H1 (cell line): ENCODE measurements around the gene MAGEC3.

Experiments
- POLR2AphosphoS5 ChIP-seq: IDR thresholded peaks from 2 replicates; pipeline ENCODE4 v1.6.1; 2011; ENCODE audit warnings: low read depth, low read length
- TAF1 ChIP-seq: IDR thresholded peaks from 2 replicates; pipeline ENCODE4 v1.6.1; 2011; ENCODE audit warnings: mild to moderate bottlenecking, low read depth, low read length
- TF ChIP-seq, protein P1 (sequence below), 3 experiments: IDR thresholded peaks; 1 replicate in 2 of 3; 2 replicates in 1 of 3; pipeline versions ENCODE4 v1.5.1 to v1.6.1; 2011; ENCODE audit warnings: low read length in 3 of 3, mild to moderate bottlenecking in 3 of 3, inconsistent platforms in 2 of 3, low read depth in 1 of 3, moderate library complexity in 1 of 3; ENCODE audit not compliant: insufficient read depth in 1 of 3; ENCODE audit errors: control extremely low read depth in 1 of 3

- TF ChIP-seq TAF1 (no peak), POLR2AphosphoS5 (no peak)
- TF ChIP-seq, protein P1, sequence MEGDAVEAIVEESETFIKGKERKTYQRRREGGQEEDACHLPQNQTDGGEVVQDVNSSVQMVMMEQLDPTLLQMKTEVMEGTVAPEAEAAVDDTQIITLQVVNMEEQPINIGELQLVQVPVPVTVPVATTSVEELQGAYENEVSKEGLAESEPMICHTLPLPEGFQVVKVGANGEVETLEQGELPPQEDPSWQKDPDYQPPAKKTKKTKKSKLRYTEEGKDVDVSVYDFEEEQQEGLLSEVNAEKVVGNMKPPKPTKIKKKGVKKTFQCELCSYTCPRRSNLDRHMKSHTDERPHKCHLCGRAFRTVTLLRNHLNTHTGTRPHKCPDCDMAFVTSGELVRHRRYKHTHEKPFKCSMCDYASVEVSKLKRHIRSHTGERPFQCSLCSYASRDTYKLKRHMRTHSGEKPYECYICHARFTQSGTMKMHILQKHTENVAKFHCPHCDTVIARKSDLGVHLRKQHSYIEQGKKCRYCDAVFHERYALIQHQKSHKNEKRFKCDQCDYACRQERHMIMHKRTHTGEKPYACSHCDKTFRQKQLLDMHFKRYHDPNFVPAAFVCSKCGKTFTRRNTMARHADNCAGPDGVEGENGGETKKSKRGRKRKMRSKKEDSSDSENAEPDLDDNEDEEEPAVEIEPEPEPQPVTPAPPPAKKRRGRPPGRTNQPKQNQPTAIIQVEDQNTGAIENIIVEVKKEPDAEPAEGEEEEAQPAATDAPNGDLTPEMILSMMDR (IDR thresholded peaks at IDR 0.05; ENCODE audit: control extremely low read depth in 1 of 3, insufficient read depth in 1 of 3, low read depth in 1 of 3, low read length in 3 of 3), result no peak
Measured at GRCh38 chrX:141917801-141918200, 79.7 kb downstream of the MAGEC3 start.
